ENCODE measurements around the gene OLFM1.

The OLFM1 gene

GRCh38 chr9:135091545-135091944 lies 4.1 kb downstream of the OLFM1 start:
- no peak for DNase-seq

GRCh38 chr9:135093111-135093510 lies 5.6 kb downstream of the OLFM1 start:
- DNase-seq: no peak

- no peak for DNase-seq
These were observed 6.6 kb downstream of the OLFM1 start for GRCh38 chr9:135093911-135094584.

GRCh38 chr9:135095470-135096407 lies 8.3 kb downstream of the OLFM1 start:
- DNase-seq: peak; percentile 61

- no peak for DNase-seq
These were observed 9.0 kb downstream of the OLFM1 start for GRCh38 chr9:135096408-135096895.

GRCh38 chr9:135098400-135099105 lies 11.1 kb downstream of the OLFM1 start:
- DNase-seq: no peak

- no peak for DNase-seq
These were observed 12.1 kb downstream of the OLFM1 start for GRCh38 chr9:135099574-135099973.

GRCh38 chr9:135100241-135100681 lies 12.8 kb downstream of the OLFM1 start:
- peak; percentile 50 for DNase-seq

- no peak for DNase-seq
These were observed 13.4 kb downstream of the OLFM1 start for GRCh38 chr9:135100725-135101410.

GRCh38 chr9:135101486-135101885 lies 14.0 kb downstream of the OLFM1 start:
- no peak for DNase-seq

- DNase-seq: no peak
These were observed 14.5 kb downstream of the OLFM1 start for GRCh38 chr9:135101926-135102325.

- DNase-seq: no peak
These were observed 14.9 kb downstream of the OLFM1 start for GRCh38 chr9:135102331-135102730.

- no peak for DNase-seq
These were observed 15.6 kb downstream of the OLFM1 start for GRCh38 chr9:135103001-135103446.

GRCh38 chr9:135103931-135104639 lies 16.6 kb downstream of the OLFM1 start:
- no peak for DNase-seq

GRCh38 chr9:135104761-135105160 lies 17.3 kb downstream of the OLFM1 start:
- DNase-seq: no peak

GRCh38 chr9:135105211-135105745 lies 17.8 kb downstream of the OLFM1 start:
- no peak for DNase-seq

- DNase-seq: no peak
These were observed 18.5 kb downstream of the OLFM1 start for GRCh38 chr9:135105938-135106491.

- DNase-seq: no peak
These were observed 19.2 kb downstream of the OLFM1 start for GRCh38 chr9:135106551-135107270.

- DNase-seq: no peak
These were observed 20.2 kb downstream of the OLFM1 start for GRCh38 chr9:135107581-135108235.

Measured in NCI-H345 (cell line).